H1 (cell line): Measurements from ENCODE around the gene COL4A4. TPM values are rescaled to one million over a fixed set of nuclear protein-coding genes. Genes with fewer than 3 reads are reported as not detected.

ENCODE experiments used
- ASH2L ChIP-seq: fragments of 200-600, 300-600 bp; sonication (generic); IDR thresholded peaks from one replicate; pipeline ENCODE4 v1.7.1; 2017; ENCODE audit warnings: low read length
- EGR1 ChIP-seq: IDR thresholded peaks from 2 replicates; pipeline ENCODE4 v1.6.1; 2011; ENCODE audit warnings: low read depth, low read length, borderline replicate concordance
- EP300 ChIP-seq, 2 experiments: IDR thresholded peaks; 1 replicate in 1 of 2; 2 replicates in 1 of 2; pipeline ENCODE4 v1.6.1; 2011 to 2012; ENCODE audit warnings: low read depth in 2 of 2, low read length in 2 of 2, mild to moderate bottlenecking in 2 of 2, borderline replicate concordance in 1 of 2, inconsistent platforms in 1 of 2, moderate library complexity in 1 of 2
- KDM1A ChIP-seq: fragments of 200-600, 300-600 bp; sonication (generic); IDR thresholded peaks from 2 replicates; pipeline ENCODE4 v1.7.1; 2016; ENCODE audit warnings: mild to moderate bottlenecking, low read length, borderline replicate concordance
- RFX5 ChIP-seq: IDR thresholded peaks from 2 replicates; pipeline ENCODE4 v1.6.1; 2011; ENCODE audit warnings: low read depth, low read length, improper control_type of control experiment, borderline replicate concordance
- RNF2 ChIP-seq: fragments of 200-900, 300-1000 bp; sonication (generic); IDR thresholded peaks from 2 replicates; pipeline ENCODE4 v1.7.1; 2016; ENCODE audit warnings: borderline replicate concordance, low read depth, mild to moderate bottlenecking, antibody characterized with exemption, low read length; ENCODE audit not compliant: poor library complexity, severe bottlenecking; ENCODE audit errors: missing control alignments
- polyA plus RNA-seq, 7 experiments: library from polyadenylated mRNA; depleted of rRNA in 3 of 7; stranded (reverse) in 5 of 7; unstranded in 2 of 7; fragments of >200 nt in 5 of 7; fragments of 200-250 nt in 2 of 7; gene quantifications; 1 replicate in 5 of 7; 2 replicates in 1 of 7; 4 replicates in 1 of 7; pipeline versions ENCODE4 v1.2.1 to v1.2.3, GENCODE V29; 2011 to 2013; ENCODE audit warnings: missing spikeins in 2 of 7, mixed read lengths in 2 of 7
- total RNA-seq: library from RNA; stranded (reverse); fragmentation: NEBNext Ultra II Directional; extraction: Animal tissue kit (Norgen Biotek cat#: 25700); gene quantifications from 2 replicates; pipeline ENCODE4 v1.2.1, GENCODE V29; 2021

Gene COL4A4
- total and polyA plus RNA-seq, 2 of the 8 experiments (the other 6 are each of a cell fraction or from before 2014, with no cell fraction given), result 0.33 to 1.7 TPM

- TF ChIP-seq KDM1A (no peak), ASH2L (no peak), RNF2 (no peak), EGR1 (no peak), RFX5 (no peak), EP300 (IDR thresholded peaks at IDR 0.05; ENCODE audit: borderline replicate concordance in 1 of 2, low read depth in 2 of 2, low read length in 2 of 2) (no peak)
These were observed 21.7 kb upstream of the COL4A4 start (continued) for GRCh38 chr2:227185615-227186232.
